IMR-90 (cell line): Measurements from ENCODE around the gene CORO1C. TPM values are rescaled to one million over a fixed set of nuclear protein-coding genes. Genes with fewer than 3 reads are reported as not detected.

Source experiments
- ATAC-seq: fragments of 200-7000 bp; cut with Tn5 transposase; 2 replicates; pipeline ENCODE4 v1.9.1; 2020; ENCODE audit warnings: low read depth, mild to moderate bottlenecking, moderate library complexity
- BruUV-seq: library from RNA; stranded (reverse); fragments of 400-500 nt; replicated peaks from 2 replicates; lab custom pipeline; 2021; lab: Mats Ljungman, UMichigan
- CTCF ChIA-PET: fragments of 300-600 bp; formaldehyde crosslinking; extraction: SDS; loops from one replicate; lab custom pipeline; 2021; ENCODE audit warnings: antibody characterized with exemption; lab: Yijun Ruan, JAX
- POLR2A ChIA-PET: fragments of 300-600 bp; sonication (Branson Sonifier 250); formaldehyde crosslinking; loops from one replicate; lab custom pipeline; 2022; ENCODE audit warnings: antibody characterized with exemption; ENCODE audit not compliant: unreplicated experiment; lab: Charles Lee
- DNase-seq: peaks from one replicate; pipeline ENCODE4 v3.0.0; 2013
- H2AFZ ChIP-seq: replicated peaks from 2 replicates; pipeline ENCODE3; 2013; ENCODE audit warnings: low read length, mild to moderate bottlenecking; ENCODE audit not compliant: poor library complexity
- H2AK5ac ChIP-seq: 2 replicates; pipeline ENCODE4 v1.6.1; 2013; ENCODE audit warnings: low read depth, low read length, inconsistent platforms
- H2AK9ac ChIP-seq: replicated peaks from 2 replicates; pipeline ENCODE3; 2013; ENCODE audit warnings: mild to moderate bottlenecking, low read depth, low read length, moderate library complexity; ENCODE audit not compliant: poor library complexity
- H2BK120ac ChIP-seq: 2 replicates; pipeline ENCODE4 v1.6.1; 2013; ENCODE audit warnings: low read depth, low read length, inconsistent platforms
- H2BK15ac ChIP-seq: 3 replicates; pipeline ENCODE4 v1.6.1; 2013; ENCODE audit warnings: low read depth, low read length, inconsistent platforms
- H2BK20ac ChIP-seq: 2 replicates; pipeline ENCODE4 v1.6.1; 2013; ENCODE audit warnings: low read depth, mild to moderate bottlenecking, inconsistent platforms, low read length, moderate library complexity
- H2BK5ac ChIP-seq: 2 replicates; pipeline ENCODE4 v1.6.1; 2013; ENCODE audit warnings: mild to moderate bottlenecking, low read depth, low read length, inconsistent platforms; ENCODE audit not compliant: poor library complexity, severe bottlenecking
- H3K14ac ChIP-seq: replicated peaks from 2 replicates; pipeline ENCODE4 v1.6.1; 2013; ENCODE audit warnings: low read depth, low read length, inconsistent platforms
- H3K18ac ChIP-seq: 2 replicates; pipeline ENCODE4 v1.6.1; 2013; ENCODE audit warnings: low read depth, low read length, control low read depth
- H3K23ac ChIP-seq: 2 replicates; pipeline ENCODE4 v1.6.1; 2013; ENCODE audit warnings: low read depth, low read length, inconsistent platforms
- H3K27ac ChIP-seq: 2 replicates; pipeline ENCODE4 v1.5.1; 2013; ENCODE audit warnings: mild to moderate bottlenecking, control low read depth, low read length; ENCODE audit not compliant: insufficient read depth
- H3K27me3 ChIP-seq: 2 replicates; pipeline ENCODE4 v1.6.1; 2013; ENCODE audit warnings: low read length; ENCODE audit not compliant: control insufficient read depth, insufficient read depth
- H3K36me3 ChIP-seq: 2 replicates; pipeline ENCODE4 v1.6.1; 2013; ENCODE audit warnings: low read length, mixed read lengths; ENCODE audit not compliant: control insufficient read depth, insufficient read depth
- H3K4ac ChIP-seq: 2 replicates; pipeline ENCODE4 v1.6.1; 2013; ENCODE audit warnings: low read depth, low read length, inconsistent platforms
- H3K4me1 ChIP-seq: 2 replicates; pipeline ENCODE4 v1.6.1; 2013; ENCODE audit warnings: low read length, mixed read lengths; ENCODE audit not compliant: control insufficient read depth, insufficient read depth
- H3K4me2 ChIP-seq: 2 replicates; pipeline ENCODE4 v1.6.1; 2013; ENCODE audit warnings: low read depth, mild to moderate bottlenecking, control low read depth, low read length, moderate library complexity
- H3K4me3 ChIP-seq: 2 replicates; pipeline ENCODE4 v1.5.1; 2013; ENCODE audit warnings: low read depth, mild to moderate bottlenecking, control low read depth, low read length, moderate library complexity; ENCODE audit not compliant: insufficient read depth
- H3K56ac ChIP-seq: 2 replicates; pipeline ENCODE4 v1.6.1; 2013; ENCODE audit warnings: low read length, inconsistent platforms; ENCODE audit not compliant: insufficient read depth; ENCODE audit errors: extremely low read depth
- H3K79me1 ChIP-seq, 2 experiments: 2 replicates each; pipeline ENCODE4 v1.6.1; 2013; ENCODE audit warnings: low read length in 2 of 2, inconsistent platforms in 1 of 2, low read depth in 1 of 2
- H3K9ac ChIP-seq: 2 replicates; pipeline ENCODE4 v1.6.1; 2013; ENCODE audit warnings: low read depth, low read length, control low read depth
- H3K9me1 ChIP-seq: 2 replicates; pipeline ENCODE4 v1.6.1; 2013; ENCODE audit warnings: low read length, inconsistent platforms; ENCODE audit not compliant: insufficient read depth
- H3K9me3 ChIP-seq: 2 replicates; pipeline ENCODE4 v1.6.1; 2013; ENCODE audit warnings: low read length; ENCODE audit not compliant: control insufficient read depth, insufficient read depth
- H4K20me1 ChIP-seq: 2 replicates; pipeline ENCODE4 v1.6.1; 2013; ENCODE audit warnings: low read length, inconsistent platforms; ENCODE audit not compliant: insufficient read depth
- H4K5ac ChIP-seq: 2 replicates; pipeline ENCODE4 v1.6.1; 2013; ENCODE audit warnings: mild to moderate bottlenecking, low read depth, low read length, control low read depth
- H4K8ac ChIP-seq, 2 experiments: 2 replicates each; pipeline ENCODE4 v1.6.1; 2013; ENCODE audit warnings: low read depth in 2 of 2, low read length in 2 of 2, control low read depth in 1 of 2, inconsistent platforms in 1 of 2
- H4K91ac ChIP-seq: 2 replicates; pipeline ENCODE4 v1.6.1; 2013; ENCODE audit warnings: low read depth, low read length, inconsistent platforms; ENCODE audit not compliant: insufficient read depth
- BHLHE40 ChIP-seq: fragments of 150-350 bp; IDR thresholded peaks from 2 replicates; pipeline ENCODE4 v1.6.1; 2016; ENCODE audit warnings: mild to moderate bottlenecking, low read depth, low read length
- CEBPB ChIP-seq: IDR thresholded peaks from 2 replicates; pipeline ENCODE4 v1.6.1; 2012; ENCODE audit warnings: low read depth, low read length, improper control_type of control experiment
- CHD1 ChIP-seq: IDR thresholded peaks from 2 replicates; pipeline ENCODE4 v1.6.1; 2012; ENCODE audit warnings: low read depth, low read length, improper control_type of control experiment
- CTCF ChIP-seq: conservative IDR thresholded peaks from 2 replicates; pipeline ENCODE4 v1.5.1; 2012; ENCODE audit warnings: mild to moderate bottlenecking, low read depth, low read length, improper control_type of control experiment
- MAFK ChIP-seq: IDR thresholded peaks from 2 replicates; pipeline ENCODE4 v1.6.1; 2012; ENCODE audit warnings: low read depth, low read length, improper control_type of control experiment
- MAZ ChIP-seq: IDR thresholded peaks from 2 replicates; pipeline ENCODE4 v1.6.1; 2012; ENCODE audit warnings: low read depth, mild to moderate bottlenecking, low read length, improper control_type of control experiment, moderate library complexity, borderline replicate concordance
- MXI1 ChIP-seq: IDR thresholded peaks from 2 replicates; pipeline ENCODE4 v1.6.1; 2012; ENCODE audit warnings: low read depth, mild to moderate bottlenecking, low read length, moderate library complexity, borderline replicate concordance
- NFE2L2 ChIP-seq: fragments of 150-350 bp; IDR thresholded peaks from 2 replicates; pipeline ENCODE4 v1.6.1; 2016; ENCODE audit warnings: low read depth, mild to moderate bottlenecking, low read length
- POLR2A ChIP-seq: IDR thresholded peaks from 2 replicates; pipeline ENCODE4 v1.6.1; 2012; ENCODE audit warnings: mild to moderate bottlenecking, low read depth, low read length
- RAD21 ChIP-seq: IDR thresholded peaks from 2 replicates; pipeline ENCODE4 v1.6.1; 2012; ENCODE audit warnings: low read length, improper control_type of control experiment
- RCOR1 ChIP-seq: IDR thresholded peaks from 2 replicates; pipeline ENCODE4 v1.6.1; 2012; ENCODE audit warnings: mild to moderate bottlenecking, low read length, improper control_type of control experiment; ENCODE audit not compliant: insufficient replicate concordance
- RFX5 ChIP-seq: IDR thresholded peaks from 2 replicates; pipeline ENCODE4 v1.8.0; 2012; ENCODE audit warnings: low read depth, mild to moderate bottlenecking, low read length, moderate library complexity
- SMC3 ChIP-seq: fragments of 150-350 bp; IDR thresholded peaks from 2 replicates; pipeline ENCODE4 v1.6.1; 2016; ENCODE audit warnings: low read depth, mild to moderate bottlenecking, antibody characterized with exemption, low read length, moderate library complexity
- USF2 ChIP-seq: fragments of 150-350 bp; IDR thresholded peaks from 2 replicates; pipeline ENCODE4 v1.6.1; 2017; ENCODE audit warnings: mild to moderate bottlenecking, antibody characterized with exemption, low read length, low read depth
- WGBS, 2 experiments: methylation state at CpG; one replicate each; pipeline versions ENCODE4 v1.1.5 to v1.1.7; 2013; ENCODE audit warnings: missing lambda C conversion rate in 2 of 2; ENCODE audit not compliant: insufficient read length in 1 of 2; ENCODE audit errors: extremely low coverage in 2 of 2; 5-methylcytosine and 5-hydroxymethylcytosine counted together
- dilution Hi-C: fragments of 300-500 bp; cut with HindIII; formaldehyde crosslinking; loops from one replicate; pipeline ENCODE4 v1.14.3; 2018; ENCODE audit warnings: low sequenced_read_pairs; ENCODE audit not compliant: unreplicated experiment
- in situ Hi-C: fragments of 300-500 bp; cut with MboI; formaldehyde crosslinking; loops from 3 replicates; pipeline ENCODE4 v1.14.3; 2019; ENCODE audit warnings: low sequenced_read_pairs, inconsistent platforms, mixed read lengths
- intact Hi-C: fragments of 100-400 bp; cut with micrococcal nuclease; formaldehyde crosslinking; loops from 2 replicates; pipeline ENCODE4 v1.10.0; 2022
- polyA plus RNA-seq, 3 experiments: library from polyadenylated mRNA; depleted of rRNA; stranded (reverse); fragments of >200 nt; gene quantifications; 2 replicates each; pipeline ENCODE4 v1.2.3, GENCODE V29; 2012; ENCODE audit warnings: low replicate concordance in 1 of 3
- total RNA-seq: library from RNA; depleted of rRNA; stranded (reverse); fragments of >200 nt; gene quantifications from 2 replicates; pipeline ENCODE4 v1.2.3, GENCODE V29; 2012

Gene CORO1C
- total and polyA plus RNA-seq, 2 of the 4 experiments (the other 2 are of a cell fraction) = 675 to 1,100 TPM

- H3K4me3 ChIP-seq = peak overlapping the region; percentile 2; the same call in 1 of the 2 replicates
- in situ Hi-C loops (loop anchor here (10.0 kb wide), 1 partner anchor 132 kb away; the partner anchor contains the start of gene SSH1), intact Hi-C loops (loop anchor here (1.0 to 2.0 kb wide), 3 partner anchors 27 to 132 kb away; no protein-coding TSS in a partner anchor), dilution Hi-C loops (no loop called here)
- no TSS peak for BruUV-seq
- H2BK20ac ChIP-seq = peak overlapping the region; percentile 94
- peak overlapping the region; percentile 82 for H4K5ac ChIP-seq
- peaks cover 0 to 18% of the 10 kb centered on the region in 2 experiments; a peak in 2 of 4 replicates for H3K79me1 ChIP-seq
- H4K91ac ChIP-seq = peak overlapping the region; percentile 94
- WGBS, 2 experiments = 0% methylated on average over 1 of the region's 5 CpGs; no CpG with 5 or more reads in 1 of the 2 experiments
- peaks cover 2% of the 10 kb centered on the region; the same call in 1 of the 2 replicates for H3K36me3 ChIP-seq
- H3K27me3 ChIP-seq = no peaks in the 10 kb centered on the region
- H3K4me2 ChIP-seq = peak overlapping the region; percentile 73
- H3K9ac ChIP-seq = peak overlapping the region; percentile 90
- no peaks in the 10 kb centered on the region for H3K9me3 ChIP-seq
- H3K18ac ChIP-seq = peak overlapping the region; percentile 92
- peak; percentile 95 for DNase-seq
- peak overlapping the region; percentile 97 for H3K23ac ChIP-seq
- H2BK120ac ChIP-seq = peak overlapping the region; percentile 95
- H4K8ac ChIP-seq = peak overlapping the region; percentile 82 to 91
- H4K20me1 ChIP-seq = peaks cover 72% of the 10 kb centered on the region
- peak overlapping the region; percentile 95 for H3K4ac ChIP-seq
- ATAC-seq = peak; percentile 61
- H3K9me1 ChIP-seq = peaks cover 12% of the 10 kb centered on the region
- CTCF ChIA-PET = no interaction called here
- POLR2A ChIA-PET = interaction anchor here (0.6 to 1.2 kb wide), 4 partner anchors 9 to 126 kb away, joined by 3 to 6 read pairs (median 4); no protein-coding TSS in a partner anchor
- H2BK15ac ChIP-seq = peak overlapping the region; percentile 77; the same call in 2 of the 3 replicates
- peak overlapping the region; percentile 98 for H3K27ac ChIP-seq
- H2AFZ ChIP-seq = no peak overlapping the region
- H3K56ac ChIP-seq = peak overlapping the region; percentile 97
- peak overlapping the region; percentile 99 for H2BK5ac ChIP-seq
- H3K14ac ChIP-seq = peak overlapping the region; percentile 97
- peak overlapping the region; percentile 92 for H2AK5ac ChIP-seq
- peaks cover 36% of the 10 kb centered on the region for H3K4me1 ChIP-seq
- no peak overlapping the region for H2AK9ac ChIP-seq
- TF ChIP-seq USF2 = peak; percentile 83
- peak; percentile 66; the same call in 1 of the 2 replicates for TF ChIP-seq MXI1
- TF ChIP-seq RAD21 = no peak
- TF ChIP-seq MAFK = peak; percentile 70
- TF ChIP-seq CTCF = no peak
- TF ChIP-seq RCOR1 = no peak
- peak; percentile 86 for TF ChIP-seq NFE2L2
- no peak for TF ChIP-seq MAZ
- peak; percentile 82; the same call in 1 of the 2 replicates for TF ChIP-seq BHLHE40
- peak; percentile 19; the same call in 1 of the 2 replicates for TF ChIP-seq CEBPB
- no peak for TF ChIP-seq RFX5
- TF ChIP-seq POLR2A = peak; percentile 54; the same call in 1 of the 2 replicates
- no peak for TF ChIP-seq SMC3
- no peak for TF ChIP-seq CHD1
Observed at GRCh38 chr12:108722992-108723766, 8.1 kb downstream of the CORO1C start.
